ENCODE measurements around the gene ISLR2.
A peak's percentile ranks its signal among the peaks of the same experiment; 100 is the strongest.
"Not testable (repeated sequence)": the region's sequence is repeated elsewhere in the genome, so short reads cannot be mapped to it uniquely, and the experiment has no call there.

ISLR2 gene

GRCh38 chr15:74156678-74157411 lies 26.5 kb downstream of the ISLR2 start:
- DNase-seq (ENCODE audit: low spot score), result peak; percentile 60

- no peak for DNase-seq (ENCODE audit: low spot score)
Observed at GRCh38 chr15:74157868-74158827, 27.8 kb downstream of the ISLR2 start.

DNA sequence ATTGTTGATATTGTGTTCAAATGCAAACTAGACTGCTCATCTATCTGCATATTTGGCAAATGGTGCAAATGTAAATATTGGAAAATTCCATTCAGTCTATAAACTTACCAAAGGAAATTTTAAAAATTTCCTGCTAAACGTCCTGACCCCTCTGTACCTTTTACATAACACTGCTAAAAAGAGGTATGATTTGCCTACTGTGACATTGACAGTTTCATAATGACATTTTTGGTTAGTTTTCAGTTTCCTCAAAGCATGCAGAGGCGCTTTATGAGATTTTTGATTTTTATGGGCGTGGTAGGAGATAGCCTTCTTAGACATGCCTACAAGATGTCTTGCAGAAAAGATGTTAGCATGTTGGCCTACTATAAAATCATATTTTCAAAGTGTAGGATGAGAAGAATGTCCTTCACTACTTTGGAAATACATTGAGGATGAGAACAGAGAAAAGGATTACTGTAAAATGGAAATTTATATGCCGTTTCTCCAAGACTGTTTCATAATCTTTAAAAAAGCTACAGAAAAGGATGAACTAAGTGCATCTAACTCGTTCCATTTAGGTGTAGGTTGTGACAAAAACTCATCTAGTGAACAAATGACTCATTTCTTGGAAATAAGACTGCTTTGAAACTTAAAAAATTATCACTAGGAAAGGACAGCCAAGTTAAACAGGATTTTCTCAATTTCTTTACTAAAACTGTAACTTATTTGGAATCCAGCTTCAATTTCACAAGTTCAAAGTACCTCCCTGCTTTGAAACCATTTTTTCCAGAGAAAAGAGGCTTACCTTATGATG lies 28.7 kb downstream of the ISLR2 start:
- DNase-seq (ENCODE audit: low spot score), result no peak

- DNase-seq (ENCODE audit: low spot score), result no peak
Observed at GRCh38 chr15:74159773-74160172, 29.4 kb downstream of the ISLR2 start.

DNA sequence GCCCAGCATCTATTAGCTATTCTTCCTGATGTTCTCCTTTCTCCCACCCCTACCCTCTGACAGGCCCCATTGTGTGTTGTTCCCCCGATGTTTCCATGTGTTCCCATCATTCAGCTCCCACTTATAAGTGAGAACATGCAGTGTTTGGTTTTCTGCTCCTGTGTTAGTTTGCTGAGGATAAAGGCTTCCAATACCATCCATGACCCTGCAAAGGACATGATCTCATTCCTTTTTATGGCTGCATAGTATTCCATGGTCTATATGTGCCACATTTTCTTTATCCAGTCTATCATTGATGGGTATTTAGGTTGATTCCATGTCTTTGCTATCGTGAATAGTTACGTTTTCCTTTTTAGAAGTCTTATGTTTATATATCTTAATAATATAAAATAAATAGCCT lies 30.0 kb downstream of the ISLR2 start:
- not testable (repeated sequence) for DNase-seq (ENCODE audit: low spot score)

GRCh38 chr15:74162195-74162536 lies 31.8 kb downstream of the ISLR2 start:
- not testable (repeated sequence) for DNase-seq (ENCODE audit: low spot score)

- no peak for DNase-seq (ENCODE audit: low spot score)
Observed at GRCh38 chr15:74165461-74165860, 35.1 kb downstream of the ISLR2 start.

GRCh38 chr15:74167891-74168331 lies 37.5 kb downstream of the ISLR2 start:
- no peak for DNase-seq (ENCODE audit: low spot score)

GRCh38 chr15:74168711-74169126 lies 38.3 kb downstream of the ISLR2 start:
- DNase-seq (ENCODE audit: low spot score), result no peak

DNA sequence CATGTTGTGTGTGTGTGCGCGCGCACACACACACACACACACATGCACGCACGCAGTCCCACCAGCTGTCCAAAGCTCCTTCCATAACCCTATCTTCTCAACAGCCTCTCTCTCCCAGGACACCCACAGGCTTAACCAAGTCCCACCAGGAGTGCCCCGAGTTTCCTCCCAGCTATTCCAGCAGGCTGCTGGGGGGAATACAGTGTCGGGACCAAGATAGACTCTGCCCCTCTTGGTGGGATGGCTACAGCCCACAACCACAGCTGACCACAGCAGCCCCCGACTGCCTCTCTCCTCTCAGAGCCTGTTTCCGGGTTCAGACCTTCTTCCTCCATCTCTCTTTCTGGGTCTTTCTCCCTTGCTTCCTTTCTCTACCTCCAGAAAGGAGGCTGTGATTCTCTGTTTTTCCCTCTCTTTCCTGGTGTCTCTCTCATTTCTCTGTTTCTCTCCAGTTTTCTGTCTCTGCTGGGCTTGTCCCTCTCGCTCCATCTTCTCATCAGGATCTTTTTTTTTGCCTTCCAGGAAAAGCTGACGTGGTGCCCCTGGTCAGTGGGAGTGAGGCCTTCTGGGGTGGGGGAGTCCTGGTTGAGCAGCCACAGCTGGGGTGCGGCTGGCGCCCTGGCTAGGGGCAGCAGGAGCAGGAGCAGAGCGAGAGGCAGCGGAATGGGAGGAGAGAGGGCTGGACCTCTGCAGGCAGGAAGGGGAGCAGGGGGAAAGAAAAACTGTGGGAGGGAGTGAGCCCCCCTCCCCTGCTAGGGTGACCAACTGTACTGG lies 39.9 kb downstream of the ISLR2 start:
- no peak for DNase-seq (ENCODE audit: low spot score)

GRCh38 chr15:74170875-74171578 lies 40.6 kb downstream of the ISLR2 start:
- DNase-seq (ENCODE audit: low spot score), result no peak

DNA sequence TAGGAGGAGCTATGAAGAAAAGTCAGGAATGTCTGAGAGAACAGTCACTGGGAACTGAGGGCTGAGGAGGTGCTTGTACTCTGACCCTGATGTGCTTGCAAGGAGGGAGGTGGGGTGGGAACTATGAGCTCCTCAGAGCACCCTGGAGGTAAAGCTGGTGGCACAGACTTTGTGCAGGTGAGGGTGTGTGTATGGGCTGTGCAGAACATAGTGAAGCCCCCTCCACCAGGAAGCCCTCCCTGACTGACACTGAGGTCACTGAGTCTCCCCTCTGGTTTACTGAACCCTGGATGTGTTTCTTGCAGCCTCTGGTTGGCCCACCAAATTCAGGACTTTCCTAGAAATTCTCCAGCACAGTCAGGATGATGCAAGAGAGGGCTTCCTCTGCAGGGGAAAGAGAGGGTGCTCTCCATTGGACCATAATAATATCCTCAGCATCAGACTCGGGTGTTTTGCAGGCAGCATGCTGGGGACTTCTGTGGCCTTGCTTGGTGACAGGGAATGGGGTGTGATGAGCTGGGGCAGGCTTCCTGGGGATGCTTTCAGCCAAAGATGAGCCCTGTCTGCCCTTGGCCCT lies 41.7 kb downstream of the ISLR2 start:
- no peak for DNase-seq (ENCODE audit: low spot score)

DNA sequence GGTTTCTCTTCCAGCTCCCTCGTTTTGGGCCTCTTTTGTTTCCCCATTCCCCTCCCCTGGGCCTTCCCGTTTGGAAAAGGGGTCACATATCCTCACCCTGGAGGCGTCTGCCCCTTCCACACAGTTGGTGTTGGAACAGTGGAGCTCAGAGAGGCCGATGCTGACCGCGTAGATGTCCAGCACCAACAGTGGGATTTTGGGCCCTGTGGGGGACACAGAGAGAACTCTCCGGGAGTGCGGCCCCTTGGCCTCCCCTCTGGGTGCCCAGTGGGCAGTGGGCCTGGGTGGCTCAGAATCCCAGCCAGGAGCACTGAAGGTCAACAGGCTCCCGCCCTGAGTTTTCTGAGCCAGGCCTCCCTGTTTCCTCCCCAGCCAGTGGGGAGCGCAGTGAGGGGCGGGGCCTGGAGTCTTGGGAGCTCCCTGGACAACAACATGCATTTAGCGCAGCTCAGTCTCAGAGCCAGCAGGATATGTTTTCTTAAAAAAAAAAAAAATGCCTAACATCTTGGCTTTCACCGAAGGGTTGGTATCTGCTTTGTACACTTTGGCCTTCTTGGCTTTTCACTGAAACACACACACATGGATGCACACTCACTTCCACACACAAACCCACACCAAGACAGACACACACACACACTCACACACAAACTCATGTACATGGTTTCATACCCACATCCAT lies 42.5 kb downstream of the ISLR2 start:
- DNase-seq (ENCODE audit: low spot score), result peak; percentile 79

DNA sequence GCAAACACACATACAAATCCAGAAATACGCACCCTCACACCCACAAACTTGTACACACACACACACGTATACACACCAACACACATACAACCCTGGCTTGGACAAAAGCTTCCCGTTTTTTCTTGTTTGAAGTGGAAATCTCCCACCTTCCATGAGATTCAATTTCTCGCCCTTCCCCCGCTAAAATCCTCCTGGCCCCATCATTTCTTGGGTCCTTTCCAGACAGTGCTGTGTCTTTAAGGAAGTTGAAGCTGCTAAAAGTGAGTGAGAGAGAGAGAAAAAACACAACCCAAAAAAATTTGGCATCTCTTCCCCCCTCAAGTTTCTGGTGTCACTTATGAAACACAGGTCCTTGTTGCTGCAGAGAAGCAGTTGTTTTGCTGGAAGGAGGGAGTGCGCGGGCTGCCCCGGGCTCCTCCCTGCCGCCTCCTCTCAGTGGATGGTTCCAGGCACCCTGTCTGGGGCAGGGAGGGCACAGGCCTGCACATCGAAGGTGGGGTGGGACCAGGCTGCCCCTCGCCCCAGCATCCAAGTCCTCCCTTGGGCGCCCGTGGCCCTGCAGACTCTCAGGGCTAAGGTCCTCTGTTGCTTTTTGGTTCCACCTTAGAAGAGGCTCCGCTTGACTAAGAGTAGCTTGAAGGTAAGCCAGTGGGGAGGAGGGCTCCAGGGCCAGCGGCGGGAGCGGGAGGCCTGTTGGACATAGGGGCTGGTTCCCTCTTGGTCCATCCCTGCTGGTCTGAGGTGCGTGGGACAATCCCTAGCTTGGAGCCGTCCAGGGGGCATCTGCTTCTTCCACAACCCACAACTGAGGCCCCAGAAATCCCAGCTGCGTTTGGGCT lies 43.2 kb downstream of the ISLR2 start, which contains the start of gene ISLR:
ISLR (plus strand) TSS at position 331 of the 839 bp plus-strand sequence. CDS start 1,149 bp downstream, outside the sequence.
- no peak for DNase-seq (ENCODE audit: low spot score)

DNA sequence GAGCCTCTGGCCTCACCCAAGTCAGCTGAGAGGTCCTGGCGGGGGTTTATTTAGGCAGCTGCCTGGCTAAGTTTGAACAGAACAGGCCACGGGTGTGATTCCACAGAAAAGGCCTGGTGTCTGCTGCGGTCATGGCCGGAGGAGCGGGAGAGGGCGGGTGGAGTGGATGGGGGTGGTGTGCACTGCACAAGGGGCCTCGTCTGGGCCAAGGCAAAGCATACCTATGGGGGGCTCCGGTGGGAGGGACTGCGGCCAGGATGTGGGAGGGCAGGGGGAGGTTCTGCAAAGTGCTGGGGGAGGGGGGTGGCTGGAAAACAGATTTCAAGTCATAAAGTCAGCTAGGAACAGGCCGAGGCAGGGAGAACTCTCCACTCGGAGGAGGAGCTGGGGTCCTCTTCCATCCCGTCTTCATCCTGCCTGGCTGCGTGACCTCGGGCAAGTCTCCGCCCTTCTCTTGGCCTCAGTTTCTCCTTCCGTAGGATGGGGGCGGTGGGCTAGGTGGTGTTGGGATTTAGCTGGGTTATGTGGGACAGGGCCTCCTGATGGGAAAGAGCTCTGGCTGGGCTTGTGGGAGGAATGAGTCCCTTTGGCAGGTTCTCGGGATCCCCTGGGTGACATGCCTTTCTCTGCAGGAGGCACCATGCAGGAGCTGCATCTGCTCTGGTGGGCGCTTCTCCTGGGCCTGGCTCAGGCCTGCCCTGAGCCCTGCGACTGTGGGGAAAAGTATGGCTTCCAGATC lies 44.0 kb downstream of the ISLR2 start:
- DNase-seq (ENCODE audit: low spot score), result no peak

- no peak for DNase-seq (ENCODE audit: low spot score)
Observed at GRCh38 chr15:74174958-74175253, 44.5 kb downstream of the ISLR2 start.

- DNase-seq (ENCODE audit: low spot score), result no peak
Observed at GRCh38 chr15:74175271-74176191, 45.1 kb downstream of the ISLR2 start.

Measured in hepatic stellate cell (primary cell).